Progenitor cell of endocrine pancreas (in vitro differentiated cells): ENCODE data around the gene ZCWPW1. TPM values are rescaled to one million over a fixed set of nuclear protein-coding genes. Genes with fewer than 3 reads are reported as not detected.

ENCODE experiments used
- DNase-seq: peaks from one replicate; pipeline ENCODE4 v3.0.0; 2021; ENCODE audit warnings: low spot score; ENCODE audit not compliant: unreplicated experiment
- H3K27ac Mint-ChIP-seq: 2 replicates; pipeline ENCODE4 v1.8.0; 2021; ENCODE audit warnings: mild to moderate bottlenecking, moderate library complexity, mixed read lengths
- H3K27me3 Mint-ChIP-seq: 2 replicates; pipeline ENCODE4 v1.8.0; 2021; ENCODE audit warnings: mixed read lengths
- H3K36me3 Mint-ChIP-seq: 2 replicates; pipeline ENCODE4 v1.8.0; 2022; ENCODE audit warnings: mixed read lengths; ENCODE audit not compliant: insufficient read depth
- H3K4me1 Mint-ChIP-seq: 2 replicates; pipeline ENCODE4 v1.8.0; 2021; ENCODE audit warnings: low read depth, mixed read lengths
- H3K4me3 Mint-ChIP-seq: 2 replicates; pipeline ENCODE4 v1.8.0; 2021; ENCODE audit warnings: low read depth, mild to moderate bottlenecking, moderate library complexity, mixed read lengths
- H3K9me3 Mint-ChIP-seq: 2 replicates; pipeline ENCODE4 v1.8.0; 2021; ENCODE audit warnings: low read depth, mixed read lengths
- CTCF ChIP-seq: fragments of 200-600 bp; sonication (generic); IDR thresholded peaks from one replicate; pipeline ENCODE4 v1.5.0; 2021; ENCODE audit warnings: antibody characterized with exemption, mild to moderate bottlenecking; ENCODE audit not compliant: unreplicated experiment
- total RNA-seq: library from RNA; stranded (reverse); gene quantifications from 2 replicates; pipeline ENCODE4 v1.2.1, GENCODE V29; 2021

Gene ZCWPW1
- total RNA-seq, 1 donor from 2014 or later = 3.8 TPM

DNA sequence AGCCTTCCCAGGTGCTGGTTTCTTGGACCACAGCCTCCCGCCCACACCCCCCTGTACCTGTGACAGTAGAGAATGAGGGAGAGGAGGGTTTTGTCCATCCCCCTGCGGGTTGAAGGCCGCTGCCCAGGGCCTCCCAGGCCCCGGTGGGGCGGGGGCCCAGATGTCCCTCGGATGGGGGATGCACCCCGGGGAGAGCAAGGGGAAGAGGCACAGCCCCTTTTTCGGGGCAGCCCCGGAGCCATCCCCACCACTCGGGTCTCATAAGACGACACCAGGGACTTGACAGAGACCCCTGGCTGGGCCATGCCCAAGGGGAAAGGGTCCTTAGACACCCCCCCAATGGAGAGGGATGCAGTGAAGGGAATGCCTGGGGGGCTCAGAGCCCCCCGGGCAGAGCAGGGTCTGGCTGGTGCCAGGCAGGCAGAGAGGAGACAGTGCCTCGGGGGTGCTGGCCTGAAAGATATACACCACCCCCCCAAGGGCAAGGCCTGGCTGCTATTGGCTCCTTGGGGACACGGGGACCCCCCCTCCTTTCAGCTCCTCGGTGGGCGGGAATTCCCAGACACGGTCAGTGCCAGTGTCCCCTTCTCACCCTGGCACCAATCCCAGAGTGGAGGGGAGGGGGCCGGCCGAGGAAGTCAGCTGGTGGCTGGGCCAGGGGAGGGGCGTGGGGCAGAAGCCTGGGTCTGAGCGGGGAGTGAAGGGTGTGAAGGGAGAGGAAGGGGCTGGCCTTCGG lies 39.3 kb upstream of the ZCWPW1 start:
- no peaks in the 10 kb centered on the region for H3K36me3 Mint-ChIP-seq
- DNase-seq = no peak
- H3K27ac Mint-ChIP-seq = no peak overlapping the region
- no peaks in the 10 kb centered on the region for H3K27me3 Mint-ChIP-seq
- no peak overlapping the region for H3K4me3 Mint-ChIP-seq
- no peaks in the 10 kb centered on the region for H3K9me3 Mint-ChIP-seq
- TF ChIP-seq CTCF = no peak
- H3K4me1 Mint-ChIP-seq = no peaks in the 10 kb centered on the region

DNA sequence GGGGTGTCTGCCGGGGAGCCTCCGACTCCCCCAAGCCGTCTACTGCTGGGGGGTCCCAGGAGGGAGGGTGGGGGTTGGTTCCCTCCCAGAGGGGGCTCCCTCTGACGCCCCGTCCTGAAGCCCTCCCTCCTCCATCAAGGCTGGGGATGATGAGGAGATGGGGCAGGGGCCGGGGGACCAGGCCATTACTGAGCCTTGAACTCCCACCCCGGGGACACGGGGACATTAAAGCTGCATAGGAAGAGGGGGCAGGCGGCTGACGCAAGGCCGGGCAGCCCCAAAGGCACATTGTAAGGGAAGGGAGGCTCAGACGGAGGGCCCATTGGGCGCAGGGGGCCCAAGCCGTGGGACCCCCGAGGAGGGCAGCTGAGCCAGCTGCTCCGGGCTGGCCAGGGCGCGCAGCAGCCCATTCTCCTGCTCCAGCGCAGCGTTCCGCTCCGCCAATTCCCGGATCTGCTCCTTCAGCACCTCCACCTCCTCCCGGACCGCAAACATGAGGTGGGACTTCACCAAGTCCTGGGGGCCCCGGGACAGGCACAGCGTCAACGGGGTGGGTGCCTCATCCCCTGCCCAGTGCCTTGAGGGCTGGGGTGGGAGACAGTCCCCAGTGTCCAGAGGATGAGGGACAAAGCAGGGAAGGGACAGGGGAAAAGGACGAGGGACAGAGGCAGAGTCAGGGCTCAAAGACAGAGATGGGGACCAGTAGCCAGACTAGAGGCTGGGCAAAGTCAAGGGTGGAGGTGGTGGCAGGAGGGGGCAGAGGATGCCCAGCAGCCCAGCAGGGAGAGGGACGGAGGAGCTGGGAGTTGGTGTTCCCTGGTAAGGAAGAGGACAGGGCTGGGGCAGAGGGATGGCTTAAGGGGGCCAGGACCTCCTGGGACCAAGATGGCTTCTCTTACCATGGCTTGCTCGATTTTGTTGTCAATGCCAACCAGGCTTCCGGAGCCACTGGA lies 38.4 kb upstream of the ZCWPW1 start:
- no peak overlapping the region for H3K4me3 Mint-ChIP-seq
- no peak for TF ChIP-seq CTCF
- no peak for DNase-seq
- no peaks in the 10 kb centered on the region for H3K4me1 Mint-ChIP-seq
- H3K36me3 Mint-ChIP-seq = no peaks in the 10 kb centered on the region
- no peaks in the 10 kb centered on the region for H3K9me3 Mint-ChIP-seq
- H3K27ac Mint-ChIP-seq = no peak overlapping the region
- H3K27me3 Mint-ChIP-seq = no peaks in the 10 kb centered on the region

DNA sequence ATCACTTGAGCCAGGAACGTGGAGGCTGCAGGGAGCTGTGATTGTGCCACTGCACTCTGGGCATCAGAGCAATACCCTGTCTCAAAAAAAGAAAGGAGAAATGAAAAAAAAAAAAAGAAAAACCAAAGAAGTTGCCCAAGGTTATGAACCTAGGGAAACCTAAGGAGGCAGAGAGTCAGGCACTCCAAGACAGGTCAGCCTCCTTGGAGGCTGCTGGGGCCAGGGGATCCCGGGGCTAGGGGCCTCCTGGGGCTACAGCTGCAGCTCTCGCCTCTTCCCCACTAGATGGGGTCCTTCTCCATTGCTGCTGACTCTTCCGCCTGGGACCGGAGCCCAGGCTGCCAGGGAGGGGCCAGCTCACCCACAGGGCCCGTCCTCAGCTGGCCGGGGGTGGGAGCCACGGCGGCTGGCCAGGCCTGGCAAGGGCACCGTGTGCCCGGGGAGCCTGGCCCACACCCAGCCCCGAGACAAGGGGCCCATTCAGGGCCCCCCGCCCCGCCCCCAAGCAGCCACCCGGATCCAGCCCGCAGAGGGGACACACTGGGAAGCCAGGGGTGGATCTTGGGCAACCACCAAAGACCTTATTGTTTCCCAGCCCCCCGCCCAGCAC lies 37.3 kb upstream of the ZCWPW1 start:
- no peaks in the 10 kb centered on the region for H3K36me3 Mint-ChIP-seq
- no peaks in the 10 kb centered on the region for H3K27me3 Mint-ChIP-seq
- no peak for DNase-seq
- H3K9me3 Mint-ChIP-seq = no peaks in the 10 kb centered on the region
- no peaks in the 10 kb centered on the region for H3K4me1 Mint-ChIP-seq
- H3K4me3 Mint-ChIP-seq = no peak overlapping the region
- peak; percentile 58 for TF ChIP-seq CTCF
- H3K27ac Mint-ChIP-seq = no peak overlapping the region

- DNase-seq = no peak
- TF ChIP-seq CTCF = no peak
- no peak overlapping the region for H3K4me3 Mint-ChIP-seq
- no peaks in the 10 kb centered on the region for H3K27me3 Mint-ChIP-seq
- H3K9me3 Mint-ChIP-seq = no peaks in the 10 kb centered on the region
- no peaks in the 10 kb centered on the region for H3K4me1 Mint-ChIP-seq
- no peak overlapping the region for H3K27ac Mint-ChIP-seq
- no peaks in the 10 kb centered on the region for H3K36me3 Mint-ChIP-seq
Observed at GRCh38 chr7:100465299-100465698, 36.8 kb upstream of the ZCWPW1 start.

DNA sequence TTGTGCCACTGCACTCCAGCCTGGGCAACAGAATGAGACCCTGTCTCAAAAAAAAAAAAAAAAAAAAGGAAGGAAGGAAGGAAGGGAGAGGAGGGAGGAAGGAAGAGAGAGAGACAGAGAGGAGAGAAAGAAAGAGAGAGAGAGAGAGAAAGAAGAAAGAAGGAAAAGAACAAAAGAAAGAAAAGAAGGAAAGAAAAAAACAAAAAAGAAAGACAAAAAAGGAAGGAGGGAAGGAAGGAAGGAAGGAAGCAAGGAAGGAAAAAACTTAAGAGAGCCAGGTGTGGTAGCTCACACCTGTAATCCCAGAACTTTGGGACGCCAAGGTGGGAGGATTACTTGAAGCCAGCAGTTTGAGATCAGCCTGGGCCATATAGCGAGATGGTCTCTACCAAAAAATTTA lies 36.3 kb upstream of the ZCWPW1 start:
- H3K27me3 Mint-ChIP-seq = no peaks in the 10 kb centered on the region

More for the DNA sequence above, 36.3 kb upstream of the ZCWPW1 start:
- TF ChIP-seq CTCF = no peak
- Mint-ChIP-seq H3K27ac (no peak overlapping the region), H3K4me3 (no peak overlapping the region), H3K36me3 (no peaks in the 10 kb centered on the region), H3K4me1 (no peaks in the 10 kb centered on the region), H3K9me3 (no peaks in the 10 kb centered on the region)
- no peak for DNase-seq
